HepG2 (cell line): ENCODE measurements around the gene PPA2. TPM values are rescaled to one million over a fixed set of nuclear protein-coding genes. Genes with fewer than 3 reads are reported as not detected.
A peak's percentile ranks its signal among the peaks of the same experiment; 100 is the strongest.

Source experiments
- DPF2 ChIP-seq: sonication (generic); formaldehyde crosslinking; IDR thresholded peaks from 2 replicates; pipeline ENCODE4 v1.4.0; 2020; ENCODE audit warnings: mild to moderate bottlenecking, low read depth, missing genetic modification reagents, borderline replicate concordance
- ETV5 ChIP-seq: IDR thresholded peaks from 2 replicates; pipeline ENCODE4 v1.6.1; 2018; ENCODE audit warnings: missing biosample characterization, missing genetic modification reagents, inconsistent platforms, borderline replicate concordance
- ETV6 ChIP-seq: sonication (generic); formaldehyde crosslinking; conservative IDR thresholded peaks from 2 replicates; pipeline ENCODE4 v1.4.0; 2020; ENCODE audit warnings: missing genetic modification reagents
- FOXM1 ChIP-seq: sonication (generic); formaldehyde crosslinking; IDR thresholded peaks from 2 replicates; pipeline ENCODE4 v1.5.0; 2020; ENCODE audit warnings: missing genetic modification reagents
- HNRNPL ChIP-seq: fragments of 200-400 bp; formaldehyde crosslinking; IDR thresholded peaks from 2 replicates; pipeline ENCODE4 v1.6.1; 2017; ENCODE audit warnings: mild to moderate bottlenecking, low read depth, low read length
- HNRNPUL1 ChIP-seq: fragments of 200-400 bp; formaldehyde crosslinking; IDR thresholded peaks from 2 replicates; pipeline ENCODE4 v1.6.1; 2017; ENCODE audit warnings: low read depth, mild to moderate bottlenecking, low read length, moderate library complexity
- PAWR ChIP-seq: sonication (generic); formaldehyde crosslinking; IDR thresholded peaks from 2 replicates; pipeline ENCODE4 v1.4.0; 2020; ENCODE audit warnings: missing genetic modification reagents, mild to moderate bottlenecking, borderline replicate concordance
- PCBP1 ChIP-seq: fragments of 200-400 bp; formaldehyde crosslinking; IDR thresholded peaks from 2 replicates; pipeline ENCODE4 v1.6.1; 2017; ENCODE audit warnings: mild to moderate bottlenecking, low read depth, low read length, borderline replicate concordance
- SP1 ChIP-seq, 2 experiments: fragments of 450-650 bp in 1 of 2; sonication (generic) in 1 of 2; formaldehyde crosslinking in 1 of 2; IDR thresholded peaks; 2 replicates each; pipeline versions ENCODE4 v1.4.0 to v1.6.1; 2016 to 2020; ENCODE audit warnings: missing genetic modification reagents in 1 of 2
- TCF7L2 ChIP-seq: IDR thresholded peaks from 2 replicates; pipeline ENCODE4 v1.6.1; 2011; ENCODE audit warnings: mild to moderate bottlenecking, low read depth, low read length, moderate library complexity
- YEATS2 ChIP-seq: sonication (generic); formaldehyde crosslinking; IDR thresholded peaks from 2 replicates; pipeline ENCODE4 v1.4.0; 2020; ENCODE audit warnings: missing genetic modification reagents, borderline replicate concordance
- ZNF138 ChIP-seq: sonication (generic); formaldehyde crosslinking; IDR thresholded peaks from 2 replicates; pipeline ENCODE4 v1.5.0; 2020; ENCODE audit warnings: mild to moderate bottlenecking, low read depth, missing genetic modification reagents
- ZNF546 ChIP-seq: sonication (generic); formaldehyde crosslinking; conservative IDR thresholded peaks from 2 replicates; pipeline ENCODE4 v1.8.1; 2023; ENCODE audit warnings: mild to moderate bottlenecking, missing genetic modification reagents
- ZNF562 ChIP-seq: sonication (generic); formaldehyde crosslinking; IDR thresholded peaks from 2 replicates; pipeline ENCODE4 v1.8.0; 2022; ENCODE audit warnings: missing genetic modification reagents, borderline replicate concordance
- ZNF570 ChIP-seq: sonication (generic); formaldehyde crosslinking; IDR thresholded peaks from 2 replicates; pipeline ENCODE4 v1.4.0; 2020; ENCODE audit warnings: mild to moderate bottlenecking, missing genetic modification reagents, borderline replicate concordance
- polyA plus RNA-seq, 8 experiments: library from polyadenylated mRNA; depleted of rRNA in 3 of 8; stranded (reverse) in 7 of 8; unstranded in 1 of 8; fragments of >200 nt; fragmentation: Illumina TruSeq in 4 of 8; extraction: Trizol in 4 of 8; gene quantifications; 2 replicates each; pipeline versions ENCODE4 v1.2.1 to v1.2.3, GENCODE V29; 2011 to 2016; ENCODE audit warnings: low read depth in 4 of 8, missing spikeins in 1 of 8, mixed read lengths in 1 of 8; ENCODE audit not compliant: insufficient read depth in 1 of 8
- total RNA-seq, 5 experiments: library from RNA; depleted of rRNA; stranded (reverse); fragments of >200 nt; fragmentation: Illumina TruSeq; extraction: Trizol; gene quantifications; 2 replicates each; pipeline ENCODE4 v1.2.3, GENCODE V29; 2016; ENCODE audit warnings: low read depth in 1 of 5
- TF ChIP-seq, protein P1 (sequence below): sonication (generic); formaldehyde crosslinking; IDR thresholded peaks from 2 replicates; pipeline ENCODE4 v1.5.1; 2020; ENCODE audit warnings: missing genetic modification reagents, mild to moderate bottlenecking, borderline replicate concordance
- TF ChIP-seq, protein P2 (sequence below): IDR thresholded peaks from 2 replicates; pipeline ENCODE4 v1.6.1; 2016; ENCODE audit warnings: missing genetic modification reagents, missing compliant biosample characterization
- TF ChIP-seq, protein P3 (sequence below): sonication (generic); formaldehyde crosslinking; IDR thresholded peaks from 2 replicates; pipeline ENCODE4 v1.5.0; 2020; ENCODE audit warnings: mild to moderate bottlenecking, missing genetic modification reagents, borderline replicate concordance
- TF ChIP-seq, protein P4 (sequence below): sonication (generic); formaldehyde crosslinking; IDR thresholded peaks from 2 replicates; pipeline ENCODE4 v1.5.1; 2020; ENCODE audit warnings: mild to moderate bottlenecking, missing genetic modification reagents, moderate library complexity
- TF ChIP-seq, protein P5 (sequence below): sonication (generic); formaldehyde crosslinking; IDR thresholded peaks from 2 replicates; pipeline ENCODE4 v1.8.0; 2022; ENCODE audit warnings: mild to moderate bottlenecking, missing genetic modification reagents, moderate library complexity

PPA2 gene
- total and polyA plus RNA-seq, 2 of the 13 experiments (the other 11 are each of a cell fraction or from before 2014, with no cell fraction given), result 44.2 to 70.6 TPM

DNA sequence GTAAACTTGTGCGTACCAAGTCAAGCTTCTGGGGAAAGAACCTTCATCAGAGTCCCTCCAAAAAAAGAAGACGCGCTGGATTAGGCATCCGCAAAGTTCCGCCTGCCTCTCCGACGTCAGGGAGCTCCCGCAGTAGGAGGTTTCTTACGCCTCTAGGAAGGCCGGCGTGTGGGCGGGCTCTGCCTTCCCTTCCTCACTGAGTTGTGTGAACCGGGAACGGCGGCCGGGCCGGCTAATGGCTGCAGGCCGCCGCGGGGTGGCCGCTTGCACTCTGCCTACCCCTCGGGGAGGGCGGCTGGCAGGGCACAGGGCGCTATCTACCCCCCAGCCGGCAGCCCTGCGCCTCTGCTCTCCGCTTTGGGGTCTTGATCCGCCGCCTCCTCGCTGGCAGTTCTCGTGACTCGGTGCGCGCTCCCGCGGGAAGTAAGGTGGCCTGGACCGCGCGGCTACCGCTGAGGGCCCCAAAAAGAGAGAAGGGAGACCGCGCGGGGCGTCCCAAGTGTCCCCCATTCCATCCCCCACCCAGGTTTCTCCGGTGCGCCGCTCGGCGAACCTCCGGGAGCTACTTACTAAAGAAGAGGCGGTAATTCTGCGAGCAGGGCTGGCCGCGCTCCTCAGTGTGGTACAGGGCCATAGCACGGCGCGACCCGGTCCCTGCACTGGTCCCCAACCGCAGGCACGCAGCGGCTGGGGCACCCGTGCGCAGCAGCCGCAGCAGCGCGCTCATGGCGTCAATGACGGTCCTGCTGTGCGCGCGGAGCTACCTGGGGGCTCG is at the start of gene PPA2 (continued):
- TF ChIP-seq PAWR (no peak), ZNF546 (CRISPR knock-in tag) (peak; percentile 67), HNRNPUL1 (no peak), TCF7L2 (no peak), HNRNPL (no peak), DPF2 (no peak), SP1 (IDR thresholded peaks at IDR 0.05) (no peak), SP1 (CRISPR knock-in tag; IDR thresholded peaks at IDR 0.05) (peak; percentile 27; the same call in 1 of the 2 replicates), ETV5 (CRISPR knock-in tag) (no peak), YEATS2 (peak; percentile 77; the same call in 1 of the 2 replicates), ETV6 (CRISPR knock-in tag) (no peak), ZNF562 (CRISPR knock-in tag) (no peak), ZNF138 (no peak), ZNF570 (CRISPR knock-in tag) (no peak), PCBP1 (no peak), FOXM1 (CRISPR knock-in tag) (no peak)
- TF ChIP-seq, protein P1, sequence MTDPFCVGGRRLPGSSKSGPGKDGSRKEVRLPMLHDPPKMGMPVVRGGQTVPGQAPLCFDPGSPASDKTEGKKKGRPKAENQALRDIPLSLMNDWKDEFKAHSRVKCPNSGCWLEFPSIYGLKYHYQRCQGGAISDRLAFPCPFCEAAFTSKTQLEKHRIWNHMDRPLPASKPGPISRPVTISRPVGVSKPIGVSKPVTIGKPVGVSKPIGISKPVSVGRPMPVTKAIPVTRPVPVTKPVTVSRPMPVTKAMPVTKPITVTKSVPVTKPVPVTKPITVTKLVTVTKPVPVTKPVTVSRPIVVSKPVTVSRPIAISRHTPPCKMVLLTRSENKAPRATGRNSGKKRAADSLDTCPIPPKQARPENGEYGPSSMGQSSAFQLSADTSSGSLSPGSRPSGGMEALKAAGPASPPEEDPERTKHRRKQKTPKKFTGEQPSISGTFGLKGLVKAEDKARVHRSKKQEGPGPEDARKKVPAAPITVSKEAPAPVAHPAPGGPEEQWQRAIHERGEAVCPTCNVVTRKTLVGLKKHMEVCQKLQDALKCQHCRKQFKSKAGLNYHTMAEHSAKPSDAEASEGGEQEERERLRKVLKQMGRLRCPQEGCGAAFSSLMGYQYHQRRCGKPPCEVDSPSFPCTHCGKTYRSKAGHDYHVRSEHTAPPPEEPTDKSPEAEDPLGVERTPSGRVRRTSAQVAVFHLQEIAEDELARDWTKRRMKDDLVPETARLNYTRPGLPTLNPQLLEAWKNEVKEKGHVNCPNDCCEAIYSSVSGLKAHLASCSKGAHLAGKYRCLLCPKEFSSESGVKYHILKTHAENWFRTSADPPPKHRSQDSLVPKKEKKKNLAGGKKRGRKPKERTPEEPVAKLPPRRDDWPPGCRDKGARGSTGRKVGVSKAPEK, result 0 out of 2 replicates have a peak, but pooled peaks have one; percentile 9
- TF ChIP-seq, protein P2, sequence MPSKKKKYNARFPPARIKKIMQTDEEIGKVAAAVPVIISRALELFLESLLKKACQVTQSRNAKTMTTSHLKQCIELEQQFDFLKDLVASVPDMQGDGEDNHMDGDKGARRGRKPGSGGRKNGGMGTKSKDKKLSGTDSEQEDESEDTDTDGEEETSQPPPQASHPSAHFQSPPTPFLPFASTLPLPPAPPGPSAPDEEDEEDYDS, result peak; percentile 12
- TF ChIP-seq, protein P3, sequence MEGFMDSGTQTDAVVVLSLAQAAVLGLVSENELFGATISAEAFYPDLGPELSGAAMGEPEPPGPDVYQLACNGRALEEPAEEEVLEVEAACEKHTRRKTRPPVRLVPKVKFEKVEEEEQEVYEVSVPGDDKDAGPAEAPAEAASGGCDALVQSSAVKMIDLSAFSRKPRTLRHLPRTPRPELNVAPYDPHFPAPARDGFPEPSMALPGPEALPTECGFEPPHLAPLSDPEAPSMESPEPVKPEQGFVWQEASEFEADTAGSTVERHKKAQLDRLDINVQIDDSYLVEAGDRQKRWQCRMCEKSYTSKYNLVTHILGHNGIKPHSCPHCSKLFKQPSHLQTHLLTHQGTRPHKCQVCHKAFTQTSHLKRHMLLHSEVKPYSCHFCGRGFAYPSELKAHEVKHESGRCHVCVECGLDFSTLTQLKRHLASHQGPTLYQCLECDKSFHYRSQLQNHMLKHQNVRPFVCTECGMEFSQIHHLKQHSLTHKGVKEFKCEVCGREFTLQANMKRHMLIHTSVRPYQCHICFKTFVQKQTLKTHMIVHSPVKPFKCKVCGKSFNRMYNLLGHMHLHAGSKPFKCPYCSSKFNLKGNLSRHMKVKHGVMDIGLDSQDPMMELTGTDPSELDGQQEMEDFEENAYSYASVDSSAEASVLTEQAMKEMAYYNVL (CRISPR knock-in tag), result peak; percentile 29; the same call in 1 of the 2 replicates
- TF ChIP-seq, protein P4, sequence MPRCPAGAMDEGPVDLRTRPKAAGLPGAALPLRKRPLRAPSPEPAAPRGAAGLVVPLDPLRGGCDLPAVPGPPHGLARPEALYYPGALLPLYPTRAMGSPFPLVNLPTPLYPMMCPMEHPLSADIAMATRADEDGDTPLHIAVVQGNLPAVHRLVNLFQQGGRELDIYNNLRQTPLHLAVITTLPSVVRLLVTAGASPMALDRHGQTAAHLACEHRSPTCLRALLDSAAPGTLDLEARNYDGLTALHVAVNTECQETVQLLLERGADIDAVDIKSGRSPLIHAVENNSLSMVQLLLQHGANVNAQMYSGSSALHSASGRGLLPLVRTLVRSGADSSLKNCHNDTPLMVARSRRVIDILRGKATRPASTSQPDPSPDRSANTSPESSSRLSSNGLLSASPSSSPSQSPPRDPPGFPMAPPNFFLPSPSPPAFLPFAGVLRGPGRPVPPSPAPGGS (CRISPR knock-in tag), result peak; percentile 85; the same call in 1 of the 2 replicates
- TF ChIP-seq, protein P5, sequence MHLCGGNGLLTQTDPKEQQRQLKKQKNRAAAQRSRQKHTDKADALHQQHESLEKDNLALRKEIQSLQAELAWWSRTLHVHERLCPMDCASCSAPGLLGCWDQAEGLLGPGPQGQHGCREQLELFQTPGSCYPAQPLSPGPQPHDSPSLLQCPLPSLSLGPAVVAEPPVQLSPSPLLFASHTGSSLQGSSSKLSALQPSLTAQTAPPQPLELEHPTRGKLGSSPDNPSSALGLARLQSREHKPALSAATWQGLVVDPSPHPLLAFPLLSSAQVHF (CRISPR knock-in tag), result 0 out of 2 replicates have a peak, but pooled peaks have one; percentile 36
